ENCODE measurements around the gene MTUS2.

GRCh38 chr13:29039212-29039611, 219.1 kb downstream of the MTUS2 start:
- TF ChIP-seq CTCF (conservative IDR thresholded peaks at IDR 0.05 in 1 of 2, IDR thresholded peaks at IDR 0.05 in 1 of 2; ENCODE audit: low read depth in 1 of 2, low read length in 2 of 2), result no peak
- no peak for TF ChIP-seq EZH2 (IDR thresholded peaks at IDR 0.05; ENCODE audit: low read length, missing control alignments)
